Spleen (tissue), 11 donors: Measurements from ENCODE around the gene OBSCN. TPM values are rescaled to one million over a fixed set of nuclear protein-coding genes. Genes with fewer than 3 reads are reported as not detected.

ENCODE experiments used
- DNase-seq: peaks from one replicate; pipeline ENCODE4 v3.0.0-alpha.2; 2020
- H3K27ac ChIP-seq, 8 donors: fragments of 200-600 bp; sonication (generic) in 7 of 8; 1 replicate in 4 of 8; 2 replicates in 4 of 8; pipeline versions ENCODE4 v1.5.0 to v1.8.0; 2016 to 2021; ENCODE audit warnings: inconsistent platforms in 4 of 8, mild to moderate bottlenecking in 4 of 8, moderate library complexity in 1 of 8
- H3K27me3 ChIP-seq, 7 donors: fragments of 200-600 bp; sonication (generic) in 6 of 7; replicated peaks in 1 of 7; 1 replicate in 4 of 7; 2 replicates in 3 of 7; pipeline versions ENCODE4 v1.5.0 to v1.8.0; 2016 to 2021; ENCODE audit warnings: inconsistent platforms in 3 of 7, mild to moderate bottlenecking in 1 of 7
- H3K36me3 ChIP-seq, 6 donors: fragments of 200-600 bp; sonication (generic) in 5 of 6; 1 replicate in 4 of 6; 2 replicates in 2 of 6; pipeline versions ENCODE4 v1.5.0 to v1.8.0; 2016 to 2021; ENCODE audit warnings: inconsistent platforms in 2 of 6
- H3K4me1 ChIP-seq, 6 donors: fragments of 200-600 bp; sonication (generic) in 5 of 6; 1 replicate in 3 of 6; 2 replicates in 3 of 6; pipeline versions ENCODE4 v1.5.0 to v1.8.0; 2016 to 2021; ENCODE audit warnings: inconsistent platforms in 3 of 6
- H3K4me3 ChIP-seq, 8 donors: fragments of 200-600 bp; sonication (generic) in 7 of 8; 1 replicate in 4 of 8; 2 replicates in 4 of 8; pipeline versions ENCODE4 v1.5.0 to v1.8.0; 2016 to 2021; ENCODE audit warnings: inconsistent platforms in 4 of 8, mild to moderate bottlenecking in 4 of 8, moderate library complexity in 2 of 8
- H3K9me3 ChIP-seq, 8 donors: fragments of 200-600 bp; sonication (generic) in 7 of 8; 1 replicate in 4 of 8; 2 replicates in 4 of 8; pipeline versions ENCODE4 v1.5.0 to v1.8.0; 2016 to 2021; ENCODE audit warnings: inconsistent platforms in 4 of 8
- CTCF ChIP-seq, 11 experiments: fragments of 200-600 bp in 7 of 11; fragments of 450-650 bp in 4 of 11; sonication (generic) in 4 of 11; IDR thresholded peaks in 8 of 11; conservative IDR thresholded peaks in 3 of 11; 1 replicate in 7 of 11; 2 replicates in 4 of 11; pipeline versions ENCODE4 v1.4.0 to v1.8.0; 2016 to 2021; ENCODE audit warnings: antibody characterized with exemption in 11 of 11, inconsistent platforms in 4 of 11, mild to moderate bottlenecking in 1 of 11
- POLR2A ChIP-seq, 3 donors: fragments of 450-650 bp; IDR thresholded peaks; one replicate each; pipeline ENCODE4 v1.5.1; 2017; ENCODE audit warnings: antibody characterized with exemption in 3 of 3, mild to moderate bottlenecking in 1 of 3
- POLR2AphosphoS5 ChIP-seq, 3 donors: sonication (generic); formaldehyde crosslinking; IDR thresholded peaks; one replicate each; pipeline ENCODE4 v1.5.1; 2017; ENCODE audit warnings: antibody characterized with exemption in 3 of 3
- WGBS, 5 donors: extraction: QIAGEN DNeasy Blood & Tissue Kit in 3 of 5; methylation state at CpG; one replicate each; pipeline versions ENCODE4 v1.1.5 to v1.1.7; 2013 to 2018; 5-methylcytosine and 5-hydroxymethylcytosine counted together
- intact Hi-C: fragments of 100-400 bp; cut with DNase I; formaldehyde crosslinking; loops from one replicate; pipeline ENCODE4 v1.15.0; 2023; ENCODE audit warnings: low total_unique reads
- polyA plus RNA-seq, 3 donors: library from polyadenylated mRNA; stranded (reverse); fragments of 200-250 nt; gene quantifications; one replicate each; pipeline ENCODE4 v1.2.1, GENCODE V29; 2013
- total RNA-seq, 7 donors: library from RNA; depleted of rRNA in 3 of 7; stranded (reverse); fragments of >200 nt in 3 of 7; fragmentation: NEBNext Ultra II Directional in 4 of 7; extraction: Animal tissue kit (Norgen Biotek cat#: 25700) in 4 of 7; gene quantifications; one replicate each; pipeline versions ENCODE4 v1.1.0 to v1.2.1, GENCODE V29; 2016 to 2021
- donor health status: healthy with polysubstance abuse.
- donor health status: DM: no; HTN: no; CAD: no; lungs with moderate emphysema.
- donor health status: DM: no; HTN: no; CAD: no.
- donor health status: Bipolar disorder and iron deficiency.
- donor health status: healthy.
- donor health status: DM: no; HTN: no; CAD: no.
- donor health status: DM: yes; HTN: yes; CAD: no.

OBSCN gene
- total and polyA plus RNA-seq, 10 donors, result 12.6 to 71.7 (median 41.9) TPM

GRCh38 chr1:228280106-228280901 lies 72.5 kb downstream of the OBSCN start:
- 91 to 98% (median 95%) methylated on average over 30 to 48 of the region's 48 CpGs for WGBS, 5 donors
- Histone ChIP-seq H3K27ac (no peak overlapping the region), H3K36me3 (peaks cover 0 to 68% (median 28%) of the 10 kb centered on the region in 6 donors), H3K4me1 (peaks cover 4 to 31% (median 16%) of the 10 kb centered on the region in 6 donors), H3K27me3 (peaks cover 0 to 1% (median 0%) of the 10 kb centered on the region in 7 donors), H3K4me3 (no peak overlapping the region), H3K9me3 (no peaks in the 10 kb centered on the region)
- peak; percentile 75 for DNase-seq
- intact Hi-C loops, result no loop called here
- TF ChIP-seq POLR2AphosphoS5 (IDR thresholded peaks at IDR 0.05) (no peak), CTCF (IDR thresholded peaks at IDR 0.05 in 8 of 11, conservative IDR thresholded peaks at IDR 0.05 in 3 of 11) (no peak), POLR2A (IDR thresholded peaks at IDR 0.05) (no peak)

- no peaks in the 10 kb centered on the region for H3K27me3 ChIP-seq
- H3K4me1 ChIP-seq, result peaks cover 4 to 28% (median 12%) of the 10 kb centered on the region in 6 donors
- intact Hi-C loops, result no loop called here
- WGBS, 5 donors, result 80 to 99% (median 94%) methylated on average over 5 to 15 of the region's 15 CpGs
- H3K4me3 ChIP-seq, result no peak overlapping the region
- DNase-seq, result peak; percentile 70
- no peak overlapping the region for H3K27ac ChIP-seq
- TF ChIP-seq CTCF (IDR thresholded peaks at IDR 0.05 in 8 of 11, conservative IDR thresholded peaks at IDR 0.05 in 3 of 11) (no peak), POLR2AphosphoS5 (IDR thresholded peaks at IDR 0.05) (no peak), POLR2A (IDR thresholded peaks at IDR 0.05) (no peak)
- H3K36me3 ChIP-seq, result peaks cover 0 to 76% (median 33%) of the 10 kb centered on the region in 6 donors
- H3K9me3 ChIP-seq, result no peaks in the 10 kb centered on the region
Measured at GRCh38 chr1:228280961-228281591, 73.2 kb downstream of the OBSCN start.

- no peaks in the 10 kb centered on the region for H3K9me3 ChIP-seq
- H3K4me1 ChIP-seq, result peaks cover 0 to 21% (median 6%) of the 10 kb centered on the region in 6 donors
- no peak overlapping the region for H3K4me3 ChIP-seq
- peaks cover 0 to 83% (median 35%) of the 10 kb centered on the region in 6 donors for H3K36me3 ChIP-seq
- peak; percentile 70 for DNase-seq
- peak overlapping the region in 3 of 8 donors; percentile 32 to 63 (median 49) for H3K27ac ChIP-seq
- H3K27me3 ChIP-seq, result no peaks in the 10 kb centered on the region
- TF ChIP-seq POLR2AphosphoS5 (IDR thresholded peaks at IDR 0.05) (no peak), CTCF (IDR thresholded peaks at IDR 0.05 in 8 of 11, conservative IDR thresholded peaks at IDR 0.05 in 3 of 11) (no peak), POLR2A (IDR thresholded peaks at IDR 0.05) (no peak)
- intact Hi-C loops, result no loop called here
- 94 to 100% (median 95%) methylated on average over 3 to 16 of the region's 16 CpGs for WGBS, 5 donors
Measured at GRCh38 chr1:228281631-228282328, 73.9 kb downstream of the OBSCN start.
